Endothelial cell of umbilical vein (primary cell): Measurements from ENCODE around the gene LONP2. TPM values are rescaled to one million over a fixed set of nuclear protein-coding genes. Genes with fewer than 3 reads are reported as not detected.

Source experiments
- BruUV-seq: library from RNA; stranded (reverse); fragments of 400-500 nt; replicated peaks from 2 replicates; lab custom pipeline; 2021; lab: Mats Ljungman, UMichigan
- CTCF ChIA-PET: fragments of 300-600, 350-600 bp; sonication (Branson Sonifier 250); formaldehyde crosslinking; loops from one replicate; lab custom pipeline; 2021; ENCODE audit warnings: antibody characterized with exemption, inconsistent platforms; lab: Charles Lee
- POLR2A ChIA-PET: fragments of 300-600, 350-600 bp; sonication (Branson Sonifier 250); formaldehyde crosslinking; loops from one replicate; lab custom pipeline; 2021; ENCODE audit warnings: antibody characterized with exemption, inconsistent platforms; lab: Charles Lee
- DNase-seq: peaks from one replicate; pipeline ENCODE4 v3.0.0-alpha.2; 2011; ENCODE audit warnings: low read depth, low spot score
- FAIRE-seq: peaks from 2 replicates; lab custom pipeline; 2011; peaks lifted over from hg19 to GRCh38; lab: Jason Lieb, UNC
- H2AFZ ChIP-seq: 2 replicates; pipeline ENCODE4 v1.6.0; 2012; ENCODE audit warnings: low read depth, low read length, control low read depth, inconsistent platforms
- H3K27ac ChIP-seq: 2 replicates; pipeline ENCODE4 v1.5.1; 2011; ENCODE audit warnings: low read depth, mild to moderate bottlenecking, control low read depth, low read length, moderate library complexity; ENCODE audit not compliant: insufficient read depth
- H3K27me3 ChIP-seq, 2 experiments: 2 replicates each; pipeline versions ENCODE4 v1.6.0 to v1.6.1; 2011; ENCODE audit warnings: low read length in 2 of 2, mixed read lengths in 1 of 2; ENCODE audit not compliant: control insufficient read depth in 2 of 2, insufficient read depth in 2 of 2
- H3K36me3 ChIP-seq, 2 experiments: 2 replicates in 1 of 2; 3 replicates in 1 of 2; pipeline ENCODE4 v1.5.1; 2011; ENCODE audit warnings: low read length in 2 of 2, mild to moderate bottlenecking in 1 of 2, moderate library complexity in 1 of 2; ENCODE audit not compliant: control insufficient read depth in 2 of 2, insufficient read depth in 2 of 2; ENCODE audit errors: extremely low read depth in 1 of 2
- H3K4me1 ChIP-seq: 3 replicates; pipeline ENCODE4 v1.5.1; 2011; ENCODE audit warnings: mild to moderate bottlenecking, low read length; ENCODE audit not compliant: control insufficient read depth, insufficient read depth; ENCODE audit errors: extremely low read depth
- H3K4me2 ChIP-seq: 2 replicates; pipeline ENCODE4 v1.6.1; 2011; ENCODE audit warnings: low read length, control low read depth, mixed read lengths; ENCODE audit not compliant: insufficient read depth
- H3K4me3 ChIP-seq, 3 experiments: fragments of 200-600 bp in 1 of 3; sonication (generic), shearing (Covaris generic) in 1 of 3; replicated peaks in 1 of 3; 2 replicates each; pipeline ENCODE4 v1.5.1; 2011 to 2016; ENCODE audit warnings: control low read depth in 3 of 3, low read length in 3 of 3, mild to moderate bottlenecking in 2 of 3, inconsistent platforms in 1 of 3, low read depth in 1 of 3, moderate library complexity in 1 of 3; ENCODE audit not compliant: insufficient read depth in 1 of 3
- H3K79me2 ChIP-seq: 2 replicates; pipeline ENCODE4 v1.6.0; 2012; ENCODE audit warnings: low read length, inconsistent platforms; ENCODE audit not compliant: control insufficient read depth, insufficient read depth
- H3K9ac ChIP-seq: replicated peaks from 2 replicates; pipeline ENCODE3; 2011; ENCODE audit warnings: low read length, control low read depth; ENCODE audit not compliant: insufficient read depth; ENCODE audit errors: extremely low read depth
- H3K9me1 ChIP-seq: replicated peaks from 3 replicates; pipeline ENCODE4 v1.6.0; 2011; ENCODE audit warnings: mild to moderate bottlenecking, low read length; ENCODE audit not compliant: control insufficient read depth, insufficient read depth; ENCODE audit errors: extremely low read depth
- H3K9me3 ChIP-seq: replicated peaks from 2 replicates; pipeline ENCODE4 v1.5.1; 2012; ENCODE audit warnings: low read length, inconsistent platforms; ENCODE audit not compliant: control insufficient read depth, insufficient read depth
- H4K20me1 ChIP-seq: replicated peaks from 2 replicates; pipeline ENCODE3; 2011; ENCODE audit warnings: mild to moderate bottlenecking, low read length; ENCODE audit not compliant: control insufficient read depth, insufficient read depth; ENCODE audit errors: extremely low read depth
- CTCF ChIP-seq, 2 donors: IDR thresholded peaks; 1 replicate in 1 of 2; 2 replicates in 1 of 2; pipeline ENCODE4 v1.5.1; 2011; ENCODE audit warnings: low read length in 2 of 2, mild to moderate bottlenecking in 2 of 2, moderate library complexity in 2 of 2, control low read depth in 1 of 2, inconsistent platforms in 1 of 2, low read depth in 1 of 2; ENCODE audit not compliant: insufficient read depth in 1 of 2; ENCODE audit errors: extremely low read depth in 1 of 2
- FOS ChIP-seq: IDR thresholded peaks from 2 replicates; pipeline ENCODE4 v1.6.1; 2011; ENCODE audit warnings: mild to moderate bottlenecking, low read length, moderate library complexity, borderline replicate concordance; ENCODE audit not compliant: insufficient read depth
- GATA2 ChIP-seq: IDR thresholded peaks from 2 replicates; pipeline ENCODE4 v1.7.0; 2011; ENCODE audit warnings: low read depth, mild to moderate bottlenecking, moderate library complexity, mixed read lengths, low read length; ENCODE audit not compliant: insufficient read length, insufficient read depth
- JUN ChIP-seq: IDR thresholded peaks from 2 replicates; pipeline ENCODE4 v1.6.1; 2011; ENCODE audit warnings: borderline replicate concordance, low read depth; ENCODE audit not compliant: insufficient read length, insufficient read depth
- MYC ChIP-seq: IDR thresholded peaks from one replicate; pipeline ENCODE4 v1.6.1; 2011; ENCODE audit warnings: mild to moderate bottlenecking, low read depth, low read length
- POLR2A ChIP-seq: IDR thresholded peaks from 2 replicates; pipeline ENCODE4 v1.6.1; 2012; ENCODE audit warnings: low read depth, mild to moderate bottlenecking, control low read depth, low read length
- POLR2AphosphoS5 ChIP-seq: IDR thresholded peaks from 2 replicates; pipeline ENCODE4 v1.6.1; 2012; ENCODE audit warnings: low read depth, mild to moderate bottlenecking, control low read depth, low read length, moderate library complexity; ENCODE audit not compliant: insufficient read depth
- dilution Hi-C: fragments of 300-500 bp; cut with MboI; formaldehyde crosslinking; loops from one replicate; pipeline ENCODE4 v1.15.0; 2019; ENCODE audit warnings: low sequenced_read_pairs; ENCODE audit not compliant: extremely low pct_ligation_motif_present
- intact Hi-C: fragments of 100-400 bp; cut with micrococcal nuclease; formaldehyde crosslinking; loops from one replicate; pipeline ENCODE4 v1.10.0; 2022
- polyA plus RNA-seq, 4 experiments: library from polyadenylated mRNA; depleted of rRNA in 3 of 4; stranded (reverse) in 3 of 4; unstranded in 1 of 4; fragments of >200 nt; gene quantifications; 2 replicates each; pipeline versions ENCODE4 v1.2.1 to v1.2.3, GENCODE V29; 2011 to 2012; ENCODE audit warnings: missing spikeins in 1 of 4
- total RNA-seq: library from RNA; stranded (reverse); gene quantifications from 2 replicates; pipeline ENCODE4 v1.2.3, GENCODE V29; 2021

The LONP2 gene
- total and polyA plus RNA-seq, 2 donors (not counting 3 experiments of a cell fraction or from before 2014, with no cell fraction given) = 13.5 to 38.4 TPM

- Histone ChIP-seq H2AFZ (no peak overlapping the region), H3K4me2 (peak overlapping the region; percentile 20), H3K4me3 (no peak overlapping the region), H3K9ac (no peak overlapping the region), H3K27me3 (no peaks in the 10 kb centered on the region), H3K4me1 (peaks cover 22% of the 10 kb centered on the region), H3K9me3 (no peaks in the 10 kb centered on the region), H3K79me2 (no peaks in the 10 kb centered on the region), H3K9me1 (no peaks in the 10 kb centered on the region), H3K27ac (peak overlapping the region; percentile 15), H3K36me3 (peaks cover 1 to 2% of the 10 kb centered on the region in 2 experiments), H4K20me1 (no peaks in the 10 kb centered on the region)
- dilution Hi-C loops = no loop called here
- TF ChIP-seq POLR2AphosphoS5 (no peak), POLR2A (no peak), CTCF (IDR thresholded peaks at IDR 0.05; ENCODE audit: extremely low read depth in 1 of 2, insufficient read depth in 1 of 2, low read depth in 1 of 2, low read length in 2 of 2) (no peak), MYC (no peak), JUN (no peak), FOS (no peak), GATA2 (no peak)
- no TSS peak for BruUV-seq
- intact Hi-C loops = loop anchor here (1.0 to 5.0 kb wide), 3 partner anchors 41 to 74 kb away; partner anchors contain the start of genes LONP2 and SIAH1
- FAIRE-seq = peak; percentile 88
- peak; percentile 86 for DNase-seq
- ChIA-PET CTCF (interaction anchor here (0.9 to 2.0 kb wide), 9 partner anchors 10 to 311 kb away, joined by 3 to 14 read pairs (median 3); no protein-coding TSS in a partner anchor), POLR2A (interaction anchor here (0.6 to 0.8 kb wide), 3 partner anchors 30 to 1298 kb away, joined by 3 read pairs; no protein-coding TSS in a partner anchor)
Measured at GRCh38 chr16:48318630-48319029, 74.5 kb downstream of the LONP2 start.
